Hepatocyte (in vitro differentiated cells): Measurements from ENCODE around the gene FRMD4B. TPM values are rescaled to one million over a fixed set of nuclear protein-coding genes. Genes with fewer than 3 reads are reported as not detected.

ENCODE experiments used
- DNase-seq: peaks from one replicate; pipeline ENCODE4 v3.0.0-alpha.2; 2016; ENCODE audit warnings: low spot score
- H2AFZ ChIP-seq: fragments of 200-600 bp; sonication (generic); 2 replicates; pipeline ENCODE4 v1.6.0; 2016; ENCODE audit warnings: antibody characterized with exemption, mild to moderate bottlenecking
- H3K27ac ChIP-seq: fragments of 200-600 bp; sonication (generic); 2 replicates; pipeline ENCODE4 v1.5.1; 2016; ENCODE audit warnings: mild to moderate bottlenecking
- H3K27me3 ChIP-seq: fragments of 200-600 bp; sonication (generic); 2 replicates; pipeline ENCODE4 v1.6.1; 2016
- H3K36me3 ChIP-seq: fragments of 200-600 bp; sonication (generic); replicated peaks from 2 replicates; pipeline ENCODE4 v1.5.1; 2016; ENCODE audit warnings: low read depth; ENCODE audit not compliant: insufficient read depth
- H3K4me1 ChIP-seq: fragments of 200-600 bp; sonication (generic); 2 replicates; pipeline ENCODE4 v1.5.1; 2016; ENCODE audit warnings: mild to moderate bottlenecking, moderate library complexity; ENCODE audit not compliant: insufficient read depth
- H3K4me2 ChIP-seq: fragments of 200-600 bp; sonication (generic); 2 replicates; pipeline ENCODE4 v1.6.0; 2016
- H3K4me3 ChIP-seq: fragments of 200-600 bp; sonication (generic); 2 replicates; pipeline ENCODE4 v1.5.1; 2016; ENCODE audit warnings: mild to moderate bottlenecking
- H3K79me2 ChIP-seq: fragments of 200-600 bp; sonication (generic); 2 replicates; pipeline ENCODE4 v1.6.0; 2017; ENCODE audit warnings: mild to moderate bottlenecking
- H3K9me2 ChIP-seq: fragments of 200-600 bp; sonication (generic); replicated peaks from 2 replicates; pipeline ENCODE4 v1.6.0; 2017; ENCODE audit warnings: mild to moderate bottlenecking; ENCODE audit not compliant: insufficient read depth
- H3K9me3 ChIP-seq: fragments of 200-600 bp; sonication (generic); 2 replicates; pipeline ENCODE4 v1.5.1; 2016; ENCODE audit warnings: low read depth, mild to moderate bottlenecking
- H4K20me1 ChIP-seq: fragments of 200-600 bp; sonication (generic); 2 replicates; pipeline ENCODE4 v1.6.0; 2016; ENCODE audit warnings: mild to moderate bottlenecking; ENCODE audit not compliant: insufficient read depth, poor library complexity, severe bottlenecking
- CTCF ChIP-seq: fragments of 200-600 bp; sonication (generic); IDR thresholded peaks from 2 replicates; pipeline ENCODE4 v1.5.1; 2016; ENCODE audit warnings: antibody characterized with exemption, mild to moderate bottlenecking; ENCODE audit not compliant: poor library complexity
- EZH2 ChIP-seq: fragments of 200-600 bp; sonication (generic); IDR thresholded peaks from 2 replicates; pipeline ENCODE4 v1.6.1; 2016; ENCODE audit warnings: antibody characterized with exemption, mild to moderate bottlenecking, borderline replicate concordance
- EZH2phosphoT487 ChIP-seq: fragments of 200-600 bp; sonication (generic); IDR thresholded peaks from one replicate; pipeline ENCODE4 v1.6.1; 2018; ENCODE audit warnings: antibody characterized with exemption, mild to moderate bottlenecking, low read depth, moderate library complexity; ENCODE audit not compliant: unreplicated experiment, severe bottlenecking
- WGBS: methylation state at CpG from one replicate; pipeline ENCODE4 v1.1.6; 2016; ENCODE audit warnings: low lambda C conversion rate; ENCODE audit errors: missing lambda C conversion rate; 5-methylcytosine and 5-hydroxymethylcytosine counted together
- polyA plus RNA-seq: library from polyadenylated mRNA; unstranded; fragments of >200 nt; fragmentation: Nextera tagmentation; extraction: Ambion mirVana; gene quantifications from 2 replicates; pipeline ENCODE4 v1.2.1, GENCODE V29; 2016
- total RNA-seq: library from RNA; depleted of rRNA; stranded (reverse); fragments of >200 nt; gene quantifications from 2 replicates; pipeline ENCODE4 v1.2.3, GENCODE V29; 2014

FRMD4B gene
- total and polyA plus RNA-seq, 2 experiments from 2014 or later, result 10.8 to 28.1 TPM

GRCh38 chr3:69371816-69372215 lies 14.1 kb downstream of the FRMD4B start:
- 88% methylated on average over 5 of the region's 5 CpGs for WGBS
- Histone ChIP-seq H3K4me1 (no peaks in the 10 kb centered on the region), H2AFZ (no peak overlapping the region), H3K9me2 (no peaks in the 10 kb centered on the region), H3K27ac (no peak overlapping the region), H4K20me1 (no peaks in the 10 kb centered on the region), H3K36me3 (no peaks in the 10 kb centered on the region), H3K79me2 (no peaks in the 10 kb centered on the region), H3K27me3 (no peaks in the 10 kb centered on the region), H3K4me2 (no peak overlapping the region), H3K9me3 (no peaks in the 10 kb centered on the region), H3K4me3 (no peak overlapping the region)
- DNase-seq, result no peak
- TF ChIP-seq EZH2phosphoT487 (no peak), EZH2 (no peak), CTCF (no peak)

DNA sequence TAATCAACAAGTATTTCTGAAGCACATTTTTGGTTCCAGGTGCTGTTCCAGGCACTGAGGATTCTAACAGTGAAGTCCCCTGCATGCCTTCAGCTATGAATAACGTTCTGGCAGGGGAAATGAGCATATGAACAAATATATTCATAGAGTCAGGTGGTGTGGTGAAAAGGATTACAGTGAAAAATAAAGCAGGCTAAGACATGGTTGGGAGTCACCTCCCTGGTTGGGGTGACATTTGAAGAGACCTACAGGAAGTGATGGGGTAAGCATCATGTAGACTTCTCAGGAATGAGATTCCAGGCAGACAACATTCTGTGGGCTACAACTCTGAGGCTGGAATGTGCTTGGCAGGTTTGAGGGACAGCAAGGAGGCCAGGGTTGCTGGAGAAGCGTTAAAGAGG lies 15.0 kb downstream of the FRMD4B start:
- no peaks in the 10 kb centered on the region for H3K9me3 ChIP-seq
- no peaks in the 10 kb centered on the region for H3K4me1 ChIP-seq
- no peaks in the 10 kb centered on the region for H3K9me2 ChIP-seq
- no peak for DNase-seq
- no peak overlapping the region for H3K4me3 ChIP-seq
- no peaks in the 10 kb centered on the region for H4K20me1 ChIP-seq
- H3K4me2 ChIP-seq, result no peak overlapping the region
- H2AFZ ChIP-seq, result no peak overlapping the region
- H3K79me2 ChIP-seq, result no peaks in the 10 kb centered on the region
- TF ChIP-seq CTCF, result no peak
- TF ChIP-seq EZH2, result no peak
- no peak for TF ChIP-seq EZH2phosphoT487
- no peak overlapping the region for H3K27ac ChIP-seq
- H3K36me3 ChIP-seq, result no peaks in the 10 kb centered on the region
- 80% methylated on average over 2 of the region's 2 CpGs for WGBS
- H3K27me3 ChIP-seq, result no peaks in the 10 kb centered on the region

DNA sequence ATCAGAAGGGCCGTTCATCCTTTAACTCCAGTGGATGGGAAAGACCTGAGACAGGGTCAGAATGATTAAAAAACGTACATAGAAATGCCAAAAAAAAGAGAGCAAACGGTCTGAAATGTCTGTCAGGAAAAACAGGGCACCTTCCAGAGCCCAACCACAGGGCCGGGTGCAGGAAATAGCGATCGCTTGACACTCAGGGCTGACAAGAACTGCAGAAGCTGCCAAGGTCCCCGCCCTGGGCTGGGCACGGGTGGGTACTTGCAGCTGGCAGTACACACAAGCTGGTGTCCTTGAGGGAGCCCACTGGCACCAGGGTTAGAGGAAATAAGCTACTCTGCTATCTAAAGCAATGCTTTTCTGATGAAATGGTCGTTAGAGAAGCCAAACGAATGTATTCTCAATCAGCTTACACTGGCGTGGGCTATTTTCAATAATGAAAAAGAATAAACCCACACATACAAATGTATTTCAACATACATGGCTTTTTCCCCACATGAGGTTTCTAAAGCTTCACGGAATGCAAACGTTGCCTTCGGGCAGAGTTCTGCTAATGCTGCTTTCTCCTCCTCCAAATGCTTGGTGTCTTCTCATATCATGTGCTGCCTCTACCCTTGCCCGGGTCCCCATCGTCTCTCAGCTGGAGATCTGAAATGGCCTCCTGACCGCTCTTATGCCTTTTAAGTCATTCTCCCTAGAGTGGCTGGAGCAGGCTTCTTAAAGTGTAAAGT lies 15.6 kb downstream of the FRMD4B start:
- no peak overlapping the region for H3K27ac ChIP-seq
- no peaks in the 10 kb centered on the region for H3K27me3 ChIP-seq
- no peak overlapping the region for H3K4me3 ChIP-seq
- no peaks in the 10 kb centered on the region for H3K9me3 ChIP-seq
- no peaks in the 10 kb centered on the region for H3K36me3 ChIP-seq
- H3K9me2 ChIP-seq, result no peaks in the 10 kb centered on the region
- no peaks in the 10 kb centered on the region for H3K79me2 ChIP-seq
- H3K4me2 ChIP-seq, result no peak overlapping the region
- H2AFZ ChIP-seq, result no peak overlapping the region
- DNase-seq, result no peak
- TF ChIP-seq EZH2 (no peak), EZH2phosphoT487 (no peak), CTCF (no peak)
- 90% methylated on average over 17 of the region's 17 CpGs for WGBS
- H4K20me1 ChIP-seq, result no peaks in the 10 kb centered on the region
- H3K4me1 ChIP-seq, result no peaks in the 10 kb centered on the region
